Esophagus muscularis mucosa (tissue), 4 donors: Measurements from ENCODE around the gene RPL31.

ENCODE experiments used
- EP300 ChIP-seq: sonication (generic); formaldehyde crosslinking; IDR thresholded peaks from one replicate; pipeline ENCODE4 v1.6.1; 2017; ENCODE audit warnings: antibody characterized with exemption
- POLR2A ChIP-seq: fragments of 450-650 bp; IDR thresholded peaks from one replicate; pipeline ENCODE4 v1.6.1; 2017; ENCODE audit warnings: antibody characterized with exemption, moderate library complexity, mild to moderate bottlenecking, low read depth
- POLR2AphosphoS5 ChIP-seq, 2 donors: sonication (generic); formaldehyde crosslinking; IDR thresholded peaks; one replicate each; pipeline ENCODE4 v1.6.1; 2017; ENCODE audit warnings: antibody characterized with exemption in 2 of 2
- TF ChIP-seq, protein P1 (sequence below), 3 experiments: fragments of 200-600 bp in 2 of 3; fragments of 450-650 bp in 1 of 3; sonication (generic) in 2 of 3; IDR thresholded peaks; one replicate each; pipeline ENCODE4 v1.5.1; 2017 to 2019; ENCODE audit warnings: antibody characterized with exemption in 3 of 3, mild to moderate bottlenecking in 2 of 3, moderate library complexity in 1 of 3

DNA sequence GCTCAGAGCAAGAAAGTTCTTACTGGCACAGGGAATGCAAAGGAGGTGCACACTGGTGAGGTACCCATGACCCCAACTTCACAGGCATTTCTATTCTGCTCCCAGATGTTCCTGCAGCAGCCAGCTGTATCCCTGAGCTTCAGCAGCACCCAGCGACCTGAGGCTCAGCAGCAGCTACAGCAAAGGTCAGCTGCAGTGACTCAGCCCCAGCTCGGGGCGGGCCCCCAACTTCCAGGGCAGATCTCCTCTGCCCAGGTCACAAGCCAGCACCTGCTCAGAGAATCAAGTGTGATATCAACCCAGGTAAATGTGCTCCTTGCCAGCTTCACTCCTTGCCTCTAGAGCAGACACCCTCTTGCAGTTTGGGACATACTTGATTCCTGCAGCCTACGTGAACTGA, 14.1 kb upstream of the RPL31 start:
- TF ChIP-seq, protein P1, sequence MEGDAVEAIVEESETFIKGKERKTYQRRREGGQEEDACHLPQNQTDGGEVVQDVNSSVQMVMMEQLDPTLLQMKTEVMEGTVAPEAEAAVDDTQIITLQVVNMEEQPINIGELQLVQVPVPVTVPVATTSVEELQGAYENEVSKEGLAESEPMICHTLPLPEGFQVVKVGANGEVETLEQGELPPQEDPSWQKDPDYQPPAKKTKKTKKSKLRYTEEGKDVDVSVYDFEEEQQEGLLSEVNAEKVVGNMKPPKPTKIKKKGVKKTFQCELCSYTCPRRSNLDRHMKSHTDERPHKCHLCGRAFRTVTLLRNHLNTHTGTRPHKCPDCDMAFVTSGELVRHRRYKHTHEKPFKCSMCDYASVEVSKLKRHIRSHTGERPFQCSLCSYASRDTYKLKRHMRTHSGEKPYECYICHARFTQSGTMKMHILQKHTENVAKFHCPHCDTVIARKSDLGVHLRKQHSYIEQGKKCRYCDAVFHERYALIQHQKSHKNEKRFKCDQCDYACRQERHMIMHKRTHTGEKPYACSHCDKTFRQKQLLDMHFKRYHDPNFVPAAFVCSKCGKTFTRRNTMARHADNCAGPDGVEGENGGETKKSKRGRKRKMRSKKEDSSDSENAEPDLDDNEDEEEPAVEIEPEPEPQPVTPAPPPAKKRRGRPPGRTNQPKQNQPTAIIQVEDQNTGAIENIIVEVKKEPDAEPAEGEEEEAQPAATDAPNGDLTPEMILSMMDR (IDR thresholded peaks at IDR 0.05), result no peak
- TF ChIP-seq POLR2AphosphoS5 (IDR thresholded peaks at IDR 0.05) (no peak), POLR2A (no peak), EP300 (no peak)
